Measurements from ENCODE around the gene SLC2A14.
"Not testable (repeated sequence)": the region's sequence is repeated elsewhere in the genome, so short reads cannot be mapped to it uniquely, and the experiment has no call there.

SLC2A14 gene

GRCh38 chr12:7832059-7832696, 40.5 kb downstream of the SLC2A14 start:
- no peak for DNase-seq

GRCh38 chr12:7829737-7830136, 43.0 kb downstream of the SLC2A14 start:
- not testable (repeated sequence) for DNase-seq

GRCh38 chr12:7825754-7826153, 47.0 kb downstream of the SLC2A14 start:
- DNase-seq: not testable (repeated sequence)

GRCh38 chr12:7806863-7807487, 65.7 kb downstream of the SLC2A14 start:
- DNase-seq: no peak

- DNase-seq: not testable (repeated sequence)
Measured at GRCh38 chr12:7806319-7806718, 66.4 kb downstream of the SLC2A14 start.

GRCh38 chr12:7801460-7801859, 71.3 kb downstream of the SLC2A14 start:
- DNase-seq: no peak

- DNase-seq: not testable (repeated sequence)
Measured at GRCh38 chr12:7798750-7799308, 73.9 kb downstream of the SLC2A14 start.

GRCh38 chr12:7797698-7798398, 74.9 kb downstream of the SLC2A14 start:
- no peak for DNase-seq

- DNase-seq: not testable (repeated sequence)
Measured at GRCh38 chr12:7797269-7797668, 75.4 kb downstream of the SLC2A14 start.

- no peak for DNase-seq
Measured at GRCh38 chr12:7793211-7793610, 79.5 kb downstream of the SLC2A14 start.

- not testable (repeated sequence) for DNase-seq
Measured at GRCh38 chr12:7788884-7789528, 83.7 kb downstream of the SLC2A14 start, which contains the start of gene NANOG. Gene NANOG (plus strand): TSS chr12:7789402. CDS start chr12:7789615, 213 bp downstream.

- DNase-seq: no peak
Measured at GRCh38 chr12:7788294-7788660, 84.4 kb downstream of the SLC2A14 start.

- no peak for DNase-seq
Measured at GRCh38 chr12:7787574-7788293, 85.0 kb downstream of the SLC2A14 start.

GRCh38 chr12:7784701-7785100, 88.0 kb downstream of the SLC2A14 start:
- no peak for DNase-seq

GRCh38 chr12:7783433-7783832, 89.3 kb downstream of the SLC2A14 start:
- DNase-seq: not testable (repeated sequence)

GRCh38 chr12:7782055-7782454, 90.7 kb downstream of the SLC2A14 start:
- DNase-seq: no peak

- DNase-seq: no peak
Measured at GRCh38 chr12:7781274-7781673, 91.4 kb downstream of the SLC2A14 start.

GRCh38 chr12:7769999-7770398, 102.7 kb downstream of the SLC2A14 start:
- no peak for DNase-seq
